Measurements from ENCODE around the gene SYNPO2.

The SYNPO2 gene

GRCh38 chr4:119080721-119081541 lies 192.3 kb downstream of the SYNPO2 start:
- DNase-seq = no peak

DNA sequence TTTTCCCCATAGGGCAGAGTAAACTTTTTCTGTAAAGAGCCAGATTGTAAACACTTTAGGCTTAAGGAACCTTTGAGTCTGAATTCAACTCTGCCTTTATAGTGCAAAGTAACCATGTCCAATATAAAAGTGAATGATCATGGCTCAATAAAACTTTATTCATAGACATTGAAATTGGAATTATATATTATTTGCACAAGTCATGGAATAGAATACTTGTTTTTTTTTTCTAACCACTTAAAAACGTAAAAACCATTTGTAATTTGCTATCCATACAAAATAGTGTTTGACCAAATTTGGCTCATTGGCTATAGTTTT lies 192.8 kb downstream of the SYNPO2 start:
- DNase-seq = no peak

DNA sequence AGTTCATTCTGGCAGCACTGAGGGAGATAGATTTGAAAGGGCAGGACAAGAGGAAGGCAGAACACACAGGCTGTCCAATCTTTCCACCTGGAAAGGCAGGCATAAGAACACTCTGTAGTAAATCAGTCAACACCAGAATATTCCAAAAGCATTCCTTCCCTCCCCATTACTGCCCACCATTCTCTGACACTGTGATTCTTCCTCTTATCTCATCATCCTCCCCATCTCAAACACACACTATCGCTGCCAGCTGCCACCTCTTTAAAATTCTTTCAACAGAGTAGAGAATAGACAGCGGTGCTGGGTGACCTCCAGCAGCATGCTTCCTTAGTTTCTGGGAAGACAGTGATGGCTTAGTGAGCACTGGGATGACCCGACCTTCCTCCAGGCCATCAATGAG lies 193.3 kb downstream of the SYNPO2 start:
- no peak for DNase-seq

- no peak for DNase-seq
Observed at GRCh38 chr4:119082661-119083060, 194.0 kb downstream of the SYNPO2 start.

DNA sequence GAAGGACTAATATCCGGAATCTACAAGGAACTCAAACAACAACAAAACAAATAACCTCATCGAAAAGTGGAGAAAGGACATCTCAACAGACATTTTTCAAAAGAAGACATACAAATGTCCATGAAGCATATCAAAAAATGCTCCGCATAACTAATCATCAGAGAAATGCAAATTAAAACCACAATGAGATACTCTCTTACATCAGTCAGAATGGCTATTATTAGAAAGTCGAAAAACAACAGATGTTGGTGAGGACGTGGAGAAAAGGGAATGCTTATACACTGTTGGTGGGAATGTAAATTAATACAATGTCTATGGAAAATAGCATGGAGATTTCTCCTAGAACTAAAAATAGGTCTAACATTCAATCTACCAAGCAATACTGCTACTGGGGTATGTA lies 195.9 kb downstream of the SYNPO2 start:
- no peak for DNase-seq

- DNase-seq = no peak
Observed at GRCh38 chr4:119087121-119087520, 198.5 kb downstream of the SYNPO2 start.

DNA sequence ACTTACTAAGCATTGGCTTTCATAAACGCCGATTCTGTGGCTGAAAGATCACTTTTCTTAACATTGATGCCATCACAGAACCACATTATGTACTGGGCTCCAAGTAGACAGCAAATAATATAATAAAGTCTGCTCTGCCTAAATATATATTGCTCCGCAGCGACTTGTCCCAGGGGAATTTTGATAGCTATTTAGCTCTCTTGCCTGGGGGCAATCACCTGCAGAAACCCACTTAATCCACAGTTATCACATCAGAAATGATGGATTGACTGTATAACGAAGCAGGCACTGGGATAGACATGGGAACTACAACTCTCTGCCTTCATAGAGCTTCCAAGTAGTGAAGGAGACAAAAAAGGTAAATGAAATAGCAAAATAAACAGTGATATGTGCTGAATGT lies 199.0 kb downstream of the SYNPO2 start:
- DNase-seq = peak in 1 of 2 experiments; percentile 57

- no peak for DNase-seq
Observed at GRCh38 chr4:119093042-119093827, 204.6 kb downstream of the SYNPO2 start.

DNA sequence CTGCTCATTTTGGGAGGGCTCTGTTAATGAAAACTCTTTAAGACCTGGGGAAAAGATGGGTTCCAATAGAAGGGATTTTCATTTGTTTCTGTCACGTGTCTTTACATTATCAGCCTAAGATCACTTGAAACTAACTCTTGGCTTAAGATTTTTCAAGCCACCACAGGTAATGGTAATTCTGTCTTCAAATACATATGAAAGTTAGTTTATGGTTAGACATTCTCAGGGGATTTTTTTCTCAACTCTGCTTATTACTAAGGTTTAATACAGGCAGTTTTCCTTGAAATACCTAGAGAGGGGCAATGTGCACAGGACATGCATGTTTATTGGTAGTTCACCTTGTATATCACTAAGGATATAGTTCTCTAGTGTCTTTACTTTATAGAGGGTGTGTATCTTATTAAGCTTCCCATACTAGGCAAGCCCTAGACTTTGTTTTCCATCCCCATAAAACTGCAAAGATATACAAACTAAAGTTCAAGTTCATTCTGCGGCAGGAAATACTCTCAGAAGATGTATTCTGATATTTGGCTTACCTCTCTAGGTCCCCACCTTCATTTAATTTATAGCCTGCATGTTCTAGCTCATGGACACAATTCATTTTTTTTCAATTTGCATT lies 208.7 kb downstream of the SYNPO2 start:
- no peak for DNase-seq

GRCh38 chr4:119098306-119098705 lies 209.7 kb downstream of the SYNPO2 start:
- no peak for DNase-seq

GRCh38 chr4:119099227-119099810 lies 210.7 kb downstream of the SYNPO2 start:
- DNase-seq = no peak

DNA sequence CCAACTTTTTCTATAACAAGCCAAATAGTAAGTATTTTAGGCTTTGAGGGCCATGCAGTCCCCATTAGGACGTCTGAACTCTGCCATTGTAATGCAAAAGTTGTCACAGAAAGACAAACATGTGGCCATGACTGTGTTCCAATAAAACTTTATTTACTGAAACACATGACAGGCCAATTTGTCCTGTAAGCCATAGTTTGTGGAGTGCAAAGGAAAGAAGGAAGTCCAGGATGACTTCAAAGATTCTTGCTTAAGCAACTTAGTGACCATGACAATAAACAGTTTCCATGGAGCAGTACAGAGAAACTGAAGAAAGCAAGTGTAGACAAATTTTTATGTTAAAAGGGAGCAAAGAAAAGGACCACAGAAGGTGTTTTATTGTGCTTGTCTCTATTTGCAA lies 212.0 kb downstream of the SYNPO2 start:
- no peak for DNase-seq

GRCh38 chr4:119103263-119103662 lies 214.6 kb downstream of the SYNPO2 start:
- DNase-seq = no peak

DNA sequence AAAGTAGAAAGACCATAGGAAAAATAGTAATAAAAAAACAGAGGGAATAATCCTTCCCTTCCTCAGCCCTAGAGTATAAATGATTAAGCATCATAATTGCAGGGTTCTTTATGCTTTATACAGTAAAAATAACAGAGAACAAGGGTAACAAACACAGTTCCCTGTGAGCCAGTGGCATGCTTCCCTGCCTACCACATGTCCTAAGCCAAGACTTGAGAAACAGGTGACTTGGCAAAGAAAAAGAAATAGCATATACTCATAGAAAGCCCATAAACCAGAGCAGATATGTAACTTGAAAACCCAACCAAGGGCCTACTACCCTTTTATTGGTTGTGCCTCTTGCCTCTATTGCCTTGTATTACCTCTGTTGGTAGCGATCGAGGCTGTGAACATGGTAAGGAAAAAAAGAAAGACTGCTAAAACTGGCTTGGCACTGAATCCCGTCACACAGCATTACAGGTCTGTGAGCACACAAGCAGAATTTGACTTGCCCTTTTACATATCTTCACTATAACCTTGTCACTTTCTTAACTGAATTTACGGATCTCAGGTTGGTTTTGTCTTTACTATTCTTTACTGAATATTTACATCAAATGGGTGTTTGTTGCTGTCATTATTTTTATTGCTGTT lies 216.1 kb downstream of the SYNPO2 start:
- DNase-seq = no peak

DNA sequence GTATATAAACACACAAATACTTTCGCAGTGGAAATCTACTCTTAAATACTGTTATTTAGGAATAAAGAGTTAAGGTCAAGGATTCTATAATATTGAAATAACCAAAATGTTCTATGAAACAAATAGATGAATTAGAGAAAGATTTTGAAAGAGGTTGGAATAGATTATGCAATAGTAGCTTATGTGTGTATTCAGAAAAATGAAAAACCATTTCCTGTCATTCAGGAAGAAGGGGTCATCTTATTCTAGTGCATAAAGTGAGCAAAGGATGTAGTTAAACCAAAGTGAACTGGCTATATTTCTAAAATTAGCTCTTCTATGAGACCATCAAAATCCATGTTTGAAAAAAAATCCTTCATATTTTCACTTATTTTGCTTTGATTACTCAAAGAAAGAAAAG lies 217.0 kb downstream of the SYNPO2 start:
- DNase-seq = no peak

GRCh38 chr4:119106036-119107000 lies 217.7 kb downstream of the SYNPO2 start:
- no peak for DNase-seq

DNA sequence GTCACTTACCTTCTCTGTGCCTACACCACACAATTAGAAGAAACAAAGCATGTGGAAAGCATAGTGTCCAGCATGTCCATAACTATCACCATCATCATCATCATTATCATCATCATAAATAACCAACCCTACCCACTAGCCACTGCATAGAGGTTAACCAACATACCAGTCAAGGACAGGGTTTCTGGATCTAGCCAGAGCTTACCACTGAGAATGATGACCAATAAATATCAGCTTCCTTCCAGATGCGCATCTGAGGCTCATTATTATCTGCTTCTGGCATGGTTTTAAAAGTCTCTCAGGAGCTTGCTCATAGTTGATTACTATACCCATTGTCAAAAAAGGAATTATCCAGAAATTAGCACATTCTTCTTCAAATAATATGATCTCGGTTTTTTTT lies 221.5 kb downstream of the SYNPO2 start:
- DNase-seq = no peak

All from NCI-H526 (cell line).